ENCODE data around the gene ISCA2.

DNA sequence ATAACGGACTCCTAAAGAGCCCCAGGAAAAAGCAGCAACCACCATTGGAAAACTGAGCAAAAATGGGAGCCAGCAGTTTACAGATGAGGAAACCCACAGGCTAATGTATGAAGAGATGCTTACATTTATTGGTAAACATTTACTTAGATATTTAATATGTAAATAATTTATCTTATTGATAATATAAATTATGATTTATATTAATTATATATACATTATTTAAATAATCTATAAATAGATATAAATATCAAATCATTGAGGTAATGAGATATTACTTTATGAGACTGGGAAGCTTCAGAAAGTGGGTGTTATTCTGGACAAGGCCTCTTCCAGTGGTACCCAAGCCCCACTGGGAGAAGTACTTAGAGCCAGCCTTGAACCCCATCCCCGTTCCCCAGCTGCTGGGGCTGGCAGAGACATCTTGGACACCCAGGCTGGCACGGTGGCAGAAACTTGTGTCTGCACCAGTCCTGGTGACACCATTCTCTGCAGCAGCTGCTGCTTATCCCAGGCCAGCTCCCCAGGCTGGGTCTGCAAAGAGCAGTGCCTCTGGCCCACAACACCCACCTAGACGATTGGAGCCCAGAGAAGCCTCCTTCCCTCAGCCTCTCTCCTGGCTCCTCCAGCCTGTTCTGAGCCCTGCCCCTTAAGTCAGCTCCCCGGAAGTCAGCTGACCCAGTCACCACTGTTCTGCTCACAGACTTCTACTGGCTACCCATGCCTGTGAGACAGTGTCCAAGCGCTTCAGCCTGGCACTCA, 25.9 kb downstream of the ISCA2 start:
- TF ChIP-seq, protein P1, sequence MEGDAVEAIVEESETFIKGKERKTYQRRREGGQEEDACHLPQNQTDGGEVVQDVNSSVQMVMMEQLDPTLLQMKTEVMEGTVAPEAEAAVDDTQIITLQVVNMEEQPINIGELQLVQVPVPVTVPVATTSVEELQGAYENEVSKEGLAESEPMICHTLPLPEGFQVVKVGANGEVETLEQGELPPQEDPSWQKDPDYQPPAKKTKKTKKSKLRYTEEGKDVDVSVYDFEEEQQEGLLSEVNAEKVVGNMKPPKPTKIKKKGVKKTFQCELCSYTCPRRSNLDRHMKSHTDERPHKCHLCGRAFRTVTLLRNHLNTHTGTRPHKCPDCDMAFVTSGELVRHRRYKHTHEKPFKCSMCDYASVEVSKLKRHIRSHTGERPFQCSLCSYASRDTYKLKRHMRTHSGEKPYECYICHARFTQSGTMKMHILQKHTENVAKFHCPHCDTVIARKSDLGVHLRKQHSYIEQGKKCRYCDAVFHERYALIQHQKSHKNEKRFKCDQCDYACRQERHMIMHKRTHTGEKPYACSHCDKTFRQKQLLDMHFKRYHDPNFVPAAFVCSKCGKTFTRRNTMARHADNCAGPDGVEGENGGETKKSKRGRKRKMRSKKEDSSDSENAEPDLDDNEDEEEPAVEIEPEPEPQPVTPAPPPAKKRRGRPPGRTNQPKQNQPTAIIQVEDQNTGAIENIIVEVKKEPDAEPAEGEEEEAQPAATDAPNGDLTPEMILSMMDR (IDR thresholded peaks at IDR 0.05; ENCODE audit: insufficient read depth, low read length, poor library complexity, severe bottlenecking): no peak
- no peak for TF ChIP-seq EZH2phosphoT487 (conservative IDR thresholded peaks at IDR 0.05; ENCODE audit: low read length)
